Measurements from ENCODE around the gene WNT3A.

WNT3A gene

DNA sequence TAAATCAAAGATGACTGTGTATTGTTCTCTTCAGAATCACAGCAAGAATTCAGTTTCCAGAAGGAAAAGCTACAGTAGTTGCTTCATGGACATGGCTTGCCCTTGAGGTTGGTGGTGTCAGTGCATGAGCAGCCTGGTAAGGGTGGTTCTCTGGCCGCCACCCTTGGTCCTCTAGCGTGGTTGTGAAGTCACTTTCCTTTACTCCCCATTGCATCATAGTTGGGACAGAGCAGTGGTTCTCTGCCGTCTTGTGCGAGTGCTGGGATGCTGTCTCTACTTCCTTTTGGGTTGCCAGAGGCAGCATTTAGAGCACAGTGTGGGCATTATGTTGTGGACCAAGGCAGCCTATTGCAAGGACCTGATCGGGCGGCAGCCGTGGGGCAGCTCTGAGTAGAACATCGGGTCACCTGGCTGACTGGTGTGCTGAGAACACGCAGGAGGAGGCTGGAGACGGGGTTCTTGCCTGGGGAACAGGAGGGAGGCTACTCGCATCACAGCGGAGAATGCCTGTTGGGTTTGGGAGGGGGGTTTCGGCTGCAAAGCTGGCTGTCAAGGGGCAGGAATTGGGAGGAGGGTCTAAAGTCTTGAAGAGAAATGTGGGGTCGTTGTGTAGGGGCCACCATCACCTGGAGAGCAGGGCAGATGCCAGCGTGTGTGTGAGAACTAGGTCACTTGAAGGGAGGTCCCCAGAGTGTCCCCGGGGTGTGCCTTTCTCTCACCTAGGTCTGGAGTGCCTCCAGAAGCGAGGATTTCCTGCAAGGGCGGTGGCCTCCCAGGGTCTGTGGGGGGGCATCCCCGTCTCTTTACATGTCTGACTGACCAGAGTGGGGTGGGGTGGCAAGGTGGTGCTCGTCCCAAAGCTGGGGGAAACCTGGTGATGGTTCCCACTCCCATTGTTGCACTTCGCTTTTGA is 82.0 kb downstream of the WNT3A start:
- peak; percentile 65 for DNase-seq

DNA sequence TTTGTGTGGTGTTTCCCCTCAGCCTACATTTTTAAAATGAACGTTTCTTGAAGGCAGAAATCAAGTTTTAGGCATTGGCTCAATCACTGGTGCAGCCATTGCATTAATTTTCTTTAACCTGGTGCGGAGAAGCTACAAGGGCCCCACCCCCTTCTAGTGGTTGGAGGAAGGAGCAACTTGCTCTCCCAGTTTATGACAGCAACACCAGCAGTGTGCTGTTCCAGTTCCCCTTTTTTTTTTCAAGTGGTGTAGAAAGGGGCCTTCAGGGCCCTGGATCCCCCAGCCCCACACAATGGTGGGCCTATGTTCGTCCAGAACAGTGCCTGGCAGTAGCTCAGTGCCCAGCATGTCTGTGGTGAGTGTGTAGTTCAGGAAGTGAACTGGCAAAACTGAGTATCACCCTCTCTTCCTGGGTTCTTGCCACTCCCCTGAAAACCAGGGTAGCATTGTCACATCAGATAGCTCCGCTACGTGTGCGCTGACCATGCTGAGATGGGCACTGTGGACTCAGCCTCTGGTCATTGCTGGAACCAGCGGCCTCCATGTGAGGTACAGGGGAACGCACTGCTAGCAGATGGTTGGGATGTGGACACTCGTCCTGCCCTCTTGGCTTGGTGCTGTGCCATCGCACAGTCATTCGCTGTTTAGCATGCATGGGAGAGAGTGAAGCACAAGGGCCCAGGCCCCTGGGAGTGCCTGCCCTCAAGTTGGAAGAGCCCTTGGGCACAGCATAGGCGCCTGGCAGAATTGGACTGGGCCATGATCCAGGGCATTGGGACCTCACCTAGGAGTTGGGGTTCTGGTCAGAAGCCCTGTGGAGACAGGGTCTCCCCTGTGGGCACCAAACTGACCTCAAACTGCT is 83.0 kb downstream of the WNT3A start:
- peak; percentile 45 for DNase-seq

DNA sequence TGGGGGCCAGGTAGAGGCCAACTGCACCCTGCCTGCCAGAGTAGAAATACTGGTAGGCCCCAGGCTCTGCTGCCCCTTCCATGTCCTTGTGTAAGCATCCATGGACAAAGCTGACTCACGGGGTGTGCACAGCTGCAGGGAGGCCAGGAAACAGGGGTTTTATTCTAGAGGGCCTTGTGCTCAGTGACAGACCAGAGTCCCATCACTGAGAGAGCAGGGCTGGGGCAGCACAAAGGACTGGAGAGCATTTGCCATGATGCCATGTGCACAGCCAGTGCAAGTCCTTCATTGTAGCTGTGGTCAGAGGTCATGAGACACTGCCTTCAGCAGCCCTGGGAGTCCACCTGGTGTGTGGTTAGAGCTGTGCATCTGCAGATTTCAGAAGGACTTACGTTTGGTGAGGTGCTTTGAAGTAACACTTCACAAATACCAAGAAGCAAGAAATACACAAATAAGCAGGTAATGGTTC is 83.8 kb downstream of the WNT3A start:
- no peak for DNase-seq

DNA sequence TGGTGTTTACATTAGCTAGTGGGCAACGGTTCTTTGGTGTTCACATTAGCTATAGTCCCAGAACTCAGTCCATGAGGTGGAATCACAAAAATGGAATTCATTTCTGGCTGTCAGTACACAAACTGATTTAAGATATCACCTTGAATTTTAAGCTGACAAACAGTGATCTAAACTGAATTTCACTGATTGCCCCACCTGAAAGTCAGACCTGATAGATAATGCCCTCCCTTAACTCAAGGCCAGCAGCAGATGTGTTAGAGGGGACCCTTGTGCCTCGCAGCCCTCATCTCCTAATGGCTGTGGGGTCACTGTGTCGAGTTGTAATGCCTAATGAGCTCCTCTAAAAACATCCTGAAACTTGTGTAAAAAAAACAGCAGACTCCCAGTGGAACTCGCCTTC is 84.3 kb downstream of the WNT3A start:
- no peak for DNase-seq

DNA sequence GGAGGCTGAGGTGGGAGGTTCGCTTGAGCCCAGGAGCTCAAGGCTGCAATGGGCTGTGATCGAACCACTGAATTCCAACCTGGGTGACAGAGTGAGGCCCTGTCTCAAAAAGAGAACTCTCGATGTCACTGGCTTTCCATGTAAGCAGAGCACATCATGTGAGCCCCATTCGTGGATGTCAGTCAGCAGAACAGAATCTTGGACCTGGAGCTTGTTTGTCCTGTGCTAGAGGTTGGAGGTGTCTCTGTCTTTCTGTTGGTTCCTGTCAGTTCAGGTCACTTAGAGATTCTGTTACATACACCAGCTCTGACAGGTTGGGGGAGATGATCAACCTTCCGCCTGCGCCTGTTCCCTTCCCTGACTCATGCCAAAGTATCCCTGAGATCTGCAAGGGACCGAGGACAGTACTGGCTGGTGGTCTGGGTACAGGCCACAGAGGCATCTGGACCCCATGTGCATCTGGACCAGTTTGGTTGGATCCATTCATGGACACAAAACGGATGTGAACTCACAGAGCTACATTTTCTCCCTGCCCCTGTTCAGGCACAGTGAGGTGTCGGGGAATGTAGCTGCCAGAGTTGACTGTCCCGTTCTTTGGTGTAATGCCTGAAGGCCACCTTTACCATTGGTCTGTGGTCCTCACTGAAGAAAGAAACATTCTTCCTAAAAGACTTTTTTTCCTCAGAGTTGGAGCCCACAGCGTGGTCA is 85.7 kb downstream of the WNT3A start:
- no peak for DNase-seq

DNA sequence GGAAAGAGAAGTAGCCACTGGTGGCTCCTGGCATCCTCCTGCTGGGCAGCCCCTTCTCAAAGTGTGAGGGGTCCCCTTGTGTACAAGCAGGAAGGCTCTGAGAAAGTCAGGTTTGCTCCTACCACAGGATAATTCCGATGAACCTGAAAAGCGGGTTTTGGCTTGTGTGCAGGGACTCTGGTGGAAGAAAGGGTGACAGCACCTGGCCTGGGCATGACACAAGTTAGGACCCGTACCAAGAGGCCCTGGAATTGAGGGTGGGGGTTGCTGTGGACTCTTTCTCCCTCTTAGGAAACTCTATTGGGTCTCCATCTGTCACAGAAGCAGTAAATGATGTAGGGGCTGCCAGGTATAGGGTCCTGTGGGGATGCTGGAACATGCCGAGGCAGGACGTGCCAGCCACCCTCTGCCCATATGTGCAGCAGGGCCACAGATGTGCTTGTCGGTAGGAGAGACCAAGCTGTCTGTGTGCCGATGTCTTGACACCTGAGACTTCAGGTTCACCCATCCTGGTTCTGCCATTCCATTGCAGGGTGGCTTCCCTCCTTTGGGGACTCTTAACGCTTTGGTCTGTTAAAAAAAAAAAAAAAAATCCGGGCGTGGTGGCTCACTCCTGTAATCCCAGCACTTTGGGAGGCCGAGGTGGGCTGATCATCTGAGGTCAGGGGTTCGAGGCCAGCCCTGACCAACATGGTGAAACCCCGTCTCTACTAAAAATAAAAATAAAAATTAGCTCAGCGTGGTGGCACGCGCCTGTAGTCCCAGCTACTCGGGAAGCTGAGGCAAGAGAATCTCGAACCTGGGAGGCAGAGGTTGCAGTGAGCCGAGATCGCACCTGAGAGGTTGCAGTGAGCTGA is 86.5 kb downstream of the WNT3A start:
- no peak for DNase-seq

DNA sequence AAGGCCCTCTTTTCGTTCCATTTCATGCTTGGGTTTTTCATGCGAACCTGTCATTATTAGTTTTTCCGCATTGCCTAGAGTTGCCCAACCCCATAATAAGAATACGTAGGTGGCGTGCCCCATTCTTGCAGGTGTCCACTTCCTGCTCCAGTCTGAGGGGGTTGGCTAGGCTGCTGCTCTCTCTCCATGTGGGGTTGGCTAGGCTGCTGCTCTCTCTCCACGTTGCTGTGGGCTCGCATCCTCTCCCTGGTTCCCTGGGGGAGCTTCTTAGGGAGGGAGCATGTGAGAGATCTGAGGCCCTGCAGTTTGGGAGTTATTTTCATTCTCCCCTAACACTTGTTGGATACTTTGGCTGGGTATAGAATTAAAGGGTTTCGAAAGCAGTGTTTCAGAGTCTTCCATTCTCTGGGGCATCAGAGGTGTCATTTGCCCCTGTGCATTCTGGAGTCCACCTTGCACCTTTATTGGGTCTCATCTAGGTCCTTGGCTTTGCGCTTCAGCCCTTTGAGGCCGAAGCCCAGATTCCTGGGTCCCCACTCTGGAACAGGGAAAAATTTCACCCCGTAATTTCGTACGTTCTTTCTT is 87.7 kb downstream of the WNT3A start:
- DNase-seq: no peak

DNA sequence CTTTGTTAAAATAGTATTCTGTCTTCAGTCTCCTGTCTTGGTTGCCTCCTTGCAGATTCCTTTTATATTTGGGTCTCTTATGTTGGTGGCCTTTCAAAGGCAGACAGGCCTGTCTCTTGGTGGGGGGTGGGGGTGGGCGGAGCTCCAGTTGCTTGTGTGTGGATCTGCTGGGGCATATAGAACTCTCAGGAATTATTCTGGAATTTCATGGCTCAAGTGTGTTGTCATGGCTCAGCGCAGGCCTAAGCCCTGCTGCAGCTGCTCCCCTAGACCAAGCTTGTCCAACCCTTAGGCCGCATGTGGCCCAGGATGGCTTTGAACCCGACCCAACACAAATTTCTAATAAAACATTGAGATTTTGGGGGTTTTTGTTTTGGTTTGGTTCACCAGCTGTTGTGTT is 88.4 kb downstream of the WNT3A start:
- no peak for DNase-seq

DNA sequence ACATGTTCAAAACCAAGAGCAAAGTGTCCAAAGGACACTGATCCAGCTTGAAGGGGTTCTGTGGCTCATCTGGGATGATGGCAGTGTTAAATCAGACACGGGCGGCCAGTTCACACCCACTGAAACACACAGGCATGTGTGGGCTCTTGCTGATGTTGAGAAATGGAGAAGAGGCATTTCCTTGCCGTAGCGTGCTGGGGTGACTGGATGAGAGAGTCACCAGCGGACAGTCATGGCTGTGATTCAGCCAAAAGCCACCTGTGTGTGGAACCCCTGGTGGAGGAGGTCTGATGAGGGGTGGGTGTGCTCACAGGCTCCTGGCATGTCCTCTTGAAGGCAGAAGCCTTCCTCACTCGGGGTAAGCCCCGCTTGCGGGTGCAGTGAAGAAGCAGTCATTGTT is 89.1 kb downstream of the WNT3A start:
- no peak for DNase-seq

DNA sequence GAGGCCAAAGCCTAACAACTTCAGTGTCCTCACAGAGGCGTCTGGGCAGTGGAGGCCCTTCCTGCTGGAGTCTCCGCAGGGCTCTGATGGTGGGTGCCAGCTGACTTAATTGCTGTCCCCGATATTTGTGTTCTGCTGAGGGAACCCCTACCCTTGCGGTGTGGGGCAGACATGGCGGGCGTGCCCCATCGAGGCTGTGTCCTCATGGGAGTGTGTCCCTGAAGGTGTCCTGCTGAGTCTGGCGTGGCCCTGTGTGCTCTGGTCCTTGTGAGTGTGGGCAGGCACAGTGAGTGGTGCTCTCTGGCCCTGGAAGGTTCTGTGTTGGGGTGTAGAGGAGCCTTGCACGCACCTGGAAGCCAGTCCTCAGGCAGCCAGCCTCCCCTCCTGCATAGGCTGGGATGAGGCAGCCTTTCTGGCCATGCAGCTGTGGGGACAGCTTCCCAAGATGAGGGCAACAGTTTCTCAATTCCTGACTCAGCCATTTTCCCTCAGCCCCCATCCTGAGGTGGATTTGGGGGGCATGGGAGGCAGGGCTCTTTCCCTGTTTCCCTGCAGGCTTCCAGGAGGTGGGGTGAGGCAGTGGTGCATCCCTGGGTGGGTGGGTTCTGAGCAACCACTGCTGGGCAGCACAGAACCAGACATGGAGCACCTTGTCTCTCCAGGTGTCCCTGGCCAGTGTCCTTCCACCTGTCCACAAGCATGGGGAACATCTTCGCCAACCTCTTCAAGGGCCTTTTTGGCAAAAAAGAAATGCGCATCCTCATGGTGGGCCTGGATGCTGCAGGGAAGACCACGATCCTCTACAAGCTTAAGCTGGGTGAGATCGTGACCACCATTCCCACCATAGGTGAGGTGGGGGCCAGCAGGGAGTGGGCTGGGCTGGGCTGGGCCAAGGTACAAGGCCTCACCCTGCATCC is 89.9 kb downstream of the WNT3A start:
- DNase-seq: no peak

DNA sequence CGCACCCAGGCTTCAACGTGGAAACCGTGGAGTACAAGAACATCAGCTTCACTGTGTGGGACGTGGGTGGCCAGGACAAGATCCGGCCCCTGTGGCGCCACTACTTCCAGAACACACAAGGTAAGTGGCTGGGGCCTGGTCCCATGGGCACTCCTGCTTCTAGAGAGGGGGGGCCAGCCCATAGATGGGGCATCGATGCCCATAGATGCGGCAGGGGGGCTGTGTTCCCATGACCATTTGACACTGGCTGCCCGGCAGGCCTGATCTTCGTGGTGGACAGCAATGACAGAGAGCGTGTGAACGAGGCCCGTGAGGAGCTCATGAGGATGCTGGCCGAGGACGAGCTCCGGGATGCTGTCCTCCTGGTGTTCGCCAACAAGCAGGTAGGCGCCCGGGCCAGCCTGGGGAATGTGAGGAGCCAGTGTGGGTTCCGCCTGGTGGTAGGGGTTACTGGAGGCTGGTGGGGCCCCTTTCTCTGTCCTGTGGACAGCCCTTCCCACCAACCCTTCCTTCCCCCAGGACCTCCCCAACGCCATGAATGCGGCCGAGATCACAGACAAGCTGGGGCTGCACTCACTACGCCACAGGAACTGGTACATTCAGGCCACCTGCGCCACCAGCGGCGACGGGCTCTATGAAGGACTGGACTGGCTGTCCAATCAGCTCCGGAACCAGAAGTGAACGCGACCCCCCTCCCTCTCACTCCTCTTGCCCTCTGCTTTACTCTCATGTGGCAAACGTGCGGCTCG is 90.7 kb downstream of the WNT3A start:
- no peak for DNase-seq

DNA sequence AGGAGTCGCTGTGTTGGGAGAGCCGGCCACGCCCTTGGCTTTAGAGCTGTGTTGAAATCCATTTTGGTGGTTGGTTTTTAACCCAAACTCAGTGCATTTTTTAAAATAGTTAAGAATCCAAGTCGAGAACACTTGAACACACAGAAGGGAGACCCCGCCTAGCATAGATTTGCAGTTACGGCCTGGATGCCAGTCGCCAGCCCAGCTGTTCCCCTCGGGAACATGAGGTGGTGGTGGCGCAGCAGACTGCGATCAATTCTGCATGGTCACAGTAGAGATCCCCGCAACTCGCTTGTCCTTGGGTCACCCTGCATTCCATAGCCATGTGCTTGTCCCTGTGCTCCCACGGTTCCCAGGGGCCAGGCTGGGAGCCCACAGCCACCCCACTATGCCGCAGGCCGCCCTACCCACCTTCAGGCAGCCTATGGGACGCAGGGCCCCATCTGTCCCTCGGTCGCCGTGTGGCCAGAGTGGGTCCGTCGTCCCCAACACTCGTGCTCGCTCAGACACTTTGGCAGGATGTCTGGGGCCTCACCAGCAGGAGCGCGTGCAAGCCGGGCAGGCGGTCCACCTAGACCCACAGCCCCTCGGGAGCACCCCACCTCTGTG is 91.6 kb downstream of the WNT3A start:
- DNase-seq: no peak

DNA sequence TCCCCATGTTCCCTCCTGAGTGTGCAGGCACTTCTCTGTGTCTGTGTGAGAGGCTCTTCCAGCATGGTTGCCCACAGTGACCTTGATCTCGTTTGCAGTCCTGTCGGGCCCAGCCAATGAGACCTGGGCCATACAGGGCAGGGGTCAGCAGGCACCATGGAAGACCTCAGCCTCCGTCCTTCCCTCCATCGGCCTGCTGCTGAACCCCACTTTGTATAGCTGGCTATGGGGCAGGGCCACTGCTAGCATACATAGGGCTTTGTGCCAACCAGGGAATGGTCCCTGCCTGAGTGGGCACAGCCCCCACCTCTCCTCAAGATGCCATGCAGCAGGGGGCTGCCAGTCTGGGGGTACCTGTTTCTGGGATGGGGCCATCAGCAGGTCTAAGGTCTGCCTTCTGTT is 92.5 kb downstream of the WNT3A start:
- DNase-seq: no peak

DNA sequence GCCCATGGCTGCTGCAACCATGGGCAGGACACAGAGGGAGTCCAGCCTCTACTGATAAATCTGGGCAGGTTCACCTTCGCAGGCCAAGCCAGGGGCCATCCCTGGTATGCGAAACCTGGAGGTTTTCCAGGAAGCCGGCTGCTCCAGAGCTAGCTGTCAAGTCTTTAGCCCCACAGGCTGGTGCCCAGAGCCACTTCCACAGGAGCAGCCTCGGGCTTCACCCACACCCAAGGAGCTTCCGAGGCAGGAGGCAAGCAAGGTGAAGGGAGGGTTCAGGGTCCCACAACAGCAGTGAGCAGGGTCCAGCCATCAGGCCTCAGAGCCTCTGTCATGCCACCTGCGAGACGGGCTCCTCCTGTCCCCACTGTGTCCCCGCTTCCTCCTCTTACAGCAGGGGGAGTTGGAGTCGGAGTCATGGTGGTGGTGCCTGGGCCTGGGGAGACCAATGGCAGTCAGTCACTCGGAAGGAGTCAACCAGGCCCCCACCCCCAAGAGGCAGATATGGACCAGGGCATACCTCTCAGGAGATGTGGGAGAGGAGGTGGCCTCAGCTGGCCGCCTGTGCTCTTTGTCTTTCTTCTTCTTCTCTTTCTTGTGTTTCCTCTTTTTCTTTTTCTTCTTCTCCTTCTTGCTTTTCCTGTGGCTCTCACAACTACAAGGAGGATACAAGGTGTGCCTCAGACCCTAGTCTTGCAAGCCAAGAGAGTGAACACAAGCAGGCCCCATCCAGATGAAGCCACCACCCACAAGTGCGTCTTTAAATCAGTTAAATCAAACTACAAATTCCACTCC is 94.2 kb downstream of the WNT3A start:
- DNase-seq: no peak

DNA sequence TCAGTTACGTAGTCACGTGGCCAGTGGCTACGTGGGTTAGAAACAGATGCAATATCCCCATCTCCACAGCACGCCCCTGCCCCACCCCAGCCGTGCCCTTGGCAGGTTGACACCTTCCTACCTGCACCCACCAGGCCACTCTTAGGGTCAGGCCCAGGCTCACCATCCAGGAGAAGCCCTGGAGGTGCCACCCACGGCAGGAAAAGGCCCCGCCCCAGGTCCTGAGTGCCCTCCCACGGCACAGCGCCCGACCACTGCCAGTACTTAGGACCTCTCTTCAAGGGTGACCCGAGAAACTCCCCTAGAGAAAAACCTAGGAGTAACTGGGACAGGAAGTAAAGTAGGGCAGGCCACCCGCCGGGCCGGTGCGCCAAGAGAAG is 94.8 kb downstream of the WNT3A start:
- no peak for DNase-seq

DNA sequence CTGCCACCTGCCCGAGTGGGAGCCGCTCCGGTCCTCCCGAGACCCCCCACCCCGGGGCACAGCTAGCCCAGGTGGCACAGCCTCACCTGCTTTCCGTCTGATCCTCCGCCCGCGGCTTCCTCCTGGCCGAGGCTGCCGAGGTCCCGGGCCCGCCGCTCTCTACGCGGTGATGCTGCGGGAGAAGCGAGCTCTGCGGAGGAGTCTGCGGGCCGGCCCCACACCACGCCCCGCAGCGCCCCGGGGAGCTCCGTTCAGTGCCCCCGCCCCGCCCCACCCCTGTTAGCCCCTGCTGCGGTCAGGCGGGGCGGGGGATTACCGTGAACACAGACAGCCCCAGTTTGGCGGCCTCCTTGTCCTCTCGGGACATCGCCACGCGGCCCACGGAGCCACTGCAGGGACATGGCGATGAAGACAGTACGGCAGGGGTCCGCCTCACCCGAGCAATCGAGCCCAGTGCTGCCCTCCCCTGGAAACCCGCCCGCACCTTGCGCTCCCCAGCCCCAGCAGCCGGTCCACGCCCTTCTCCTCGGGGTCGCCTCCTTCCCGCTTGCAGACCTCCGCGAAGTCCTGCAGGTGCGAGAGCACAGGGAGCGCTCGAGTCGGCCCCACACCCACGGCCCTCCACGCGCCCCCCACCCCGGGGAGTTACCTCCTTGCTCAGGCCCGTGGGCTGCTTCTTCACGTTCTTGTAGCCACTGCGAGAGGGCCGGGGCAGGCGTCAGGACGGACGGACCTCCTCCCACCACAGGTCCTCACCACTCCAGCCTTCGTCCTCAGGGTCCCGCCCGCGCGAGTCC is 95.4 kb downstream of the WNT3A start:
- DNase-seq: no peak

DNA sequence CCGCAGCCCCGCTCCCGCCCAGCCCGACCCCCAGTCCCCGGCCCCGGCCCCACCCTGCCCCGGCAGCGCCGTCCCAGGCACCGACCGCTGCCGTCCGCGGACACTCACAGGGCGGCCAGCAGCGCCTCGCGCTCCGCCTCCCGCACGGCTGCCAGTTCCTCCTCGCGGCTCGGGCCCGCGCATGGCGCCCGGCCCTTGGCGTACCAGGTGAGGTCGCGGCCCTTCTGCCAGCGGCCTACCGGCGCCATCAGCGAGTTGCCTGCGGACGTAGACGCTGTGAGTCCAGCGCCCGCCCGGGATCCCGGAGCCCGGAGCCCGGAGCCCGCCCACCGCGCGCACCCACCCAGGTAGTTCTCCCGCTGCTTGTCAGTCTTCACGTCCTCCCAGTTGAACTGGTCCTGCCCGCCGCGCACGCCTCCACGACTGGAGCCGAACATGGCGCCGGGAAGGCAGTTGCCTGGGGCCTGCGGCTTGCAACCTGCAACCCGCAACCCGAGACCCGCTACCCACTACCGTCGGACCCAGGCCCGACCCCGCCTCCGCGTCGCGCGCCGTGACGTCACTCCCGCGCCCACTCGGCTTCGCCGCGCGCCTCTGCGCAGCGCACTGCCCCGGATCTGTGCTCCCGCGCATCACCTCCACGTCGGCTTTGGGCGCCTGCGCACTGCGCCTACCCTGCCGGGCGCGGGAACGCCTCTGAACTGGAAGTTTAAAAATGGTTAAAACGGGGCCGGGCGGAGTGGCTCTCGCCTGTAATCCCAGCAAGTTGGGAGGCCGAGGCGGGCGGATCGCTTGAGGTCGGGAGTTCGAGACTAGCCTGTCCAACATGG is 96.2 kb downstream of the WNT3A start, which contains the start of gene C1orf35:
TSS of gene C1orf35 (minus strand) at position 535 of the 830 bp plus-strand sequence. CDS start at position 437, 98 bp downstream.
- DNase-seq: peak; percentile 73

Measured in GF-D8 (cell line).